Measurements from ENCODE around the gene INHBE. TPM values are rescaled to one million over a fixed set of nuclear protein-coding genes. Genes with fewer than 3 reads are reported as not detected.

Gene INHBE
- total and polyA plus RNA-seq, 2 of the 8 experiments (the other 6 are each of a cell fraction or from before 2014, with no cell fraction given), result 10.2 to 18.8 TPM

DNA sequence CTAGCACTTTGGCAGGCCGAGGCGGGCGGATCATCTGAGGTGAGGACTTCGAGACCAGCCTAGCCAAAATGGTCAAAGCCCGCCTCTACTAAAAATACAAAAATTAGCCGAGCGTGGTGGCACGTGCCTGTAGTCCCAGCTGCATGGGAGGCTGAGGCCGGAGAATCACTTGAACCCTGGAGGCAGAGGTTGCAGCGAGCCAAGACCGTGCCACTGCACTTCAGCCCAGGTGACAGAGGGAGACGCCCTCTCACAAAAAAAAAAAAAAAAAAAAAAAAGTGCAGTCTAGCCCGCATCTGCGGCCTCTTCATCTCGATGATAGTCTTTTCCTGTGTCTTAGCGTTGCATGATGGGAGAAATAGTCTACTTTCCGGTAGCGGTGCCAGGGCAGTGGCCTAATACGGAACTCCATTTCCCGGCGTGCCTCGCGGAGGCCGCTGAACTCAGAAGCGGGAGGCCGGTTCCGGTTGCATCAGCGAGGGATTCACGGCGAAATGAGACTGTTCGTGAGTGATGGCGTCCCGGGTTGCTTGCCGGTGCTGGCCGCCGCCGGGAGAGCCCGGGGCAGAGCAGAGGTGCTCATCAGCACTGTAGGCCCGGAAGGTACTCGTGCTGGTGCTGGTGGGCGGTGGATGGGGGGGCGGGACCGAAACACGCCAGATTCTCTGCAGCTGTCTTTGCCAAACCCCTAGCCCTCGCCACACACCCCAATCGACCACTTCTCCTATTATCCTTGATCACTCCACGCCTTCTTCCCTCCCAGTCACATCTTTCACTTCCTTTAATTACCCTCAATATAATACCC, 32.7 kb downstream of the INHBE start, which contains the start of gene MARS1 (continued):
- TF ChIP-seq JUN (IDR thresholded peaks at IDR 0.05; ENCODE audit: low read depth, low read length) (no peak), CBX5 (IDR thresholded peaks at IDR 0.05; ENCODE audit: low read depth, low read length) (no peak), RXRA (IDR thresholded peaks at IDR 0.05; ENCODE audit: insufficient read depth, low read depth, low read length) (no peak), ATF2 (IDR thresholded peaks at IDR 0.05; ENCODE audit: low read length) (no peak)
- TF ChIP-seq, protein P1, sequence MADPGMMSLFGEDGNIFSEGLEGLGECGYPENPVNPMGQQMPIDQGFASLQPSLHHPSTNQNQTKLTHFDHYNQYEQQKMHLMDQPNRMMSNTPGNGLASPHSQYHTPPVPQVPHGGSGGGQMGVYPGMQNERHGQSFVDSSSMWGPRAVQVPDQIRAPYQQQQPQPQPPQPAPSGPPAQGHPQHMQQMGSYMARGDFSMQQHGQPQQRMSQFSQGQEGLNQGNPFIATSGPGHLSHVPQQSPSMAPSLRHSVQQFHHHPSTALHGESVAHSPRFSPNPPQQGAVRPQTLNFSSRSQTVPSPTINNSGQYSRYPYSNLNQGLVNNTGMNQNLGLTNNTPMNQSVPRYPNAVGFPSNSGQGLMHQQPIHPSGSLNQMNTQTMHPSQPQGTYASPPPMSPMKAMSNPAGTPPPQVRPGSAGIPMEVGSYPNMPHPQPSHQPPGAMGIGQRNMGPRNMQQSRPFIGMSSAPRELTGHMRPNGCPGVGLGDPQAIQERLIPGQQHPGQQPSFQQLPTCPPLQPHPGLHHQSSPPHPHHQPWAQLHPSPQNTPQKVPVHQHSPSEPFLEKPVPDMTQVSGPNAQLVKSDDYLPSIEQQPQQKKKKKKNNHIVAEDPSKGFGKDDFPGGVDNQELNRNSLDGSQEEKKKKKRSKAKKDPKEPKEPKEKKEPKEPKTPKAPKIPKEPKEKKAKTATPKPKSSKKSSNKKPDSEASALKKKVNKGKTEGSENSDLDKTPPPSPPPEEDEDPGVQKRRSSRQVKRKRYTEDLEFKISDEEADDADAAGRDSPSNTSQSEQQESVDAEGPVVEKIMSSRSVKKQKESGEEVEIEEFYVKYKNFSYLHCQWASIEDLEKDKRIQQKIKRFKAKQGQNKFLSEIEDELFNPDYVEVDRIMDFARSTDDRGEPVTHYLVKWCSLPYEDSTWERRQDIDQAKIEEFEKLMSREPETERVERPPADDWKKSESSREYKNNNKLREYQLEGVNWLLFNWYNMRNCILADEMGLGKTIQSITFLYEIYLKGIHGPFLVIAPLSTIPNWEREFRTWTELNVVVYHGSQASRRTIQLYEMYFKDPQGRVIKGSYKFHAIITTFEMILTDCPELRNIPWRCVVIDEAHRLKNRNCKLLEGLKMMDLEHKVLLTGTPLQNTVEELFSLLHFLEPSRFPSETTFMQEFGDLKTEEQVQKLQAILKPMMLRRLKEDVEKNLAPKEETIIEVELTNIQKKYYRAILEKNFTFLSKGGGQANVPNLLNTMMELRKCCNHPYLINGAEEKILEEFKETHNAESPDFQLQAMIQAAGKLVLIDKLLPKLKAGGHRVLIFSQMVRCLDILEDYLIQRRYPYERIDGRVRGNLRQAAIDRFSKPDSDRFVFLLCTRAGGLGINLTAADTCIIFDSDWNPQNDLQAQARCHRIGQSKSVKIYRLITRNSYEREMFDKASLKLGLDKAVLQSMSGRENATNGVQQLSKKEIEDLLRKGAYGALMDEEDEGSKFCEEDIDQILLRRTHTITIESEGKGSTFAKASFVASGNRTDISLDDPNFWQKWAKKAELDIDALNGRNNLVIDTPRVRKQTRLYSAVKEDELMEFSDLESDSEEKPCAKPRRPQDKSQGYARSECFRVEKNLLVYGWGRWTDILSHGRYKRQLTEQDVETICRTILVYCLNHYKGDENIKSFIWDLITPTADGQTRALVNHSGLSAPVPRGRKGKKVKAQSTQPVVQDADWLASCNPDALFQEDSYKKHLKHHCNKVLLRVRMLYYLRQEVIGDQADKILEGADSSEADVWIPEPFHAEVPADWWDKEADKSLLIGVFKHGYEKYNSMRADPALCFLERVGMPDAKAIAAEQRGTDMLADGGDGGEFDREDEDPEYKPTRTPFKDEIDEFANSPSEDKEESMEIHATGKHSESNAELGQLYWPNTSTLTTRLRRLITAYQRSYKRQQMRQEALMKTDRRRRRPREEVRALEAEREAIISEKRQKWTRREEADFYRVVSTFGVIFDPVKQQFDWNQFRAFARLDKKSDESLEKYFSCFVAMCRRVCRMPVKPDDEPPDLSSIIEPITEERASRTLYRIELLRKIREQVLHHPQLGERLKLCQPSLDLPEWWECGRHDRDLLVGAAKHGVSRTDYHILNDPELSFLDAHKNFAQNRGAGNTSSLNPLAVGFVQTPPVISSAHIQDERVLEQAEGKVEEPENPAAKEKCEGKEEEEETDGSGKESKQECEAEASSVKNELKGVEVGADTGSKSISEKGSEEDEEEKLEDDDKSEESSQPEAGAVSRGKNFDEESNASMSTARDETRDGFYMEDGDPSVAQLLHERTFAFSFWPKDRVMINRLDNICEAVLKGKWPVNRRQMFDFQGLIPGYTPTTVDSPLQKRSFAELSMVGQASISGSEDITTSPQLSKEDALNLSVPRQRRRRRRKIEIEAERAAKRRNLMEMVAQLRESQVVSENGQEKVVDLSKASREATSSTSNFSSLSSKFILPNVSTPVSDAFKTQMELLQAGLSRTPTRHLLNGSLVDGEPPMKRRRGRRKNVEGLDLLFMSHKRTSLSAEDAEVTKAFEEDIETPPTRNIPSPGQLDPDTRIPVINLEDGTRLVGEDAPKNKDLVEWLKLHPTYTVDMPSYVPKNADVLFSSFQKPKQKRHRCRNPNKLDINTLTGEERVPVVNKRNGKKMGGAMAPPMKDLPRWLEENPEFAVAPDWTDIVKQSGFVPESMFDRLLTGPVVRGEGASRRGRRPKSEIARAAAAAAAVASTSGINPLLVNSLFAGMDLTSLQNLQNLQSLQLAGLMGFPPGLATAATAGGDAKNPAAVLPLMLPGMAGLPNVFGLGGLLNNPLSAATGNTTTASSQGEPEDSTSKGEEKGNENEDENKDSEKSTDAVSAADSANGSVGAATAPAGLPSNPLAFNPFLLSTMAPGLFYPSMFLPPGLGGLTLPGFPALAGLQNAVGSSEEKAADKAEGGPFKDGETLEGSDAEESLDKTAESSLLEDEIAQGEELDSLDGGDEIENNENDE (IDR thresholded peaks at IDR 0.05; ENCODE audit: insufficient replicate concordance, low read length), result no peak
